Activated naive CD4-positive, alpha-beta T cell treated with anti-CD3 and anti-CD28 coated beads for 36 hours (primary cell): ENCODE measurements around the gene RXRB. TPM values are rescaled to one million over a fixed set of nuclear protein-coding genes. Genes with fewer than 3 reads are reported as not detected.

Experiments
- CTCF ChIA-PET: fragments of 350-600 bp; sonication (Branson Sonifier 250); formaldehyde crosslinking; loops from one replicate; lab custom pipeline; 2021; ENCODE audit warnings: antibody characterized with exemption; lab: Charles Lee
- DNase-seq: peaks from one replicate; pipeline ENCODE4 v3.0.0-alpha.2; 2020
- H3K27ac Mint-ChIP-seq: one replicate; pipeline ENCODE4 v1.8.0; 2021; ENCODE audit warnings: mild to moderate bottlenecking, mixed read lengths
- H3K27me3 Mint-ChIP-seq: one replicate; pipeline ENCODE4 v1.8.0; 2021; ENCODE audit warnings: low read depth, mixed read lengths
- H3K36me3 Mint-ChIP-seq: one replicate; pipeline ENCODE4 v1.8.0; 2021; ENCODE audit warnings: low read depth, mixed read lengths
- H3K4me1 Mint-ChIP-seq: one replicate; pipeline ENCODE4 v1.8.0; 2021; ENCODE audit warnings: low read depth, mixed read lengths
- H3K4me3 Mint-ChIP-seq: one replicate; pipeline ENCODE4 v1.8.0; 2021; ENCODE audit warnings: mild to moderate bottlenecking, moderate library complexity, mixed read lengths
- H3K9me3 Mint-ChIP-seq: one replicate; pipeline ENCODE4 v1.8.0; 2021; ENCODE audit warnings: mixed read lengths
- intact Hi-C: fragments of 100-400 bp; cut with micrococcal nuclease; formaldehyde crosslinking; loops from one replicate; pipeline ENCODE4 v1.15.1; 2023
- total RNA-seq, 2 experiments: library from RNA; stranded (reverse); gene quantifications; one replicate each; pipeline ENCODE4 v1.2.3, GENCODE V29; 2021

Gene RXRB
- total RNA-seq, 2 experiments from 2014 or later, result 50.4 to 50.6 TPM

GRCh38 chr6:33192671-33193602 lies 7.5 kb downstream of the RXRB start:
- Mint-ChIP-seq H3K4me1 (peaks cover 25% of the 10 kb centered on the region), H3K9me3 (no peaks in the 10 kb centered on the region), H3K36me3 (peaks cover 20% of the 10 kb centered on the region), H3K27me3 (peaks cover 9% of the 10 kb centered on the region), H3K27ac (no peak overlapping the region), H3K4me3 (peak overlapping the region; percentile 61)
- intact Hi-C loops, result loop anchor here (10.0 kb wide), 1 partner anchor 1052 kb away; the partner anchor contains the start of gene SMIM29
- DNase-seq, result peak; percentile 41
- CTCF ChIA-PET, result interaction anchor here (0.8 to 0.9 kb wide), 2 partner anchors 53 to 74 kb away, joined by 3 to 4 read pairs; no protein-coding TSS in a partner anchor

- H3K4me1 Mint-ChIP-seq, result peaks cover 17% of the 10 kb centered on the region
- no peaks in the 10 kb centered on the region for H3K9me3 Mint-ChIP-seq
- no peak within 1 kb of the TSS for H3K27ac Mint-ChIP-seq
- CTCF ChIA-PET, result no interaction called here
- peaks cover 20% of the 10 kb centered on the region for H3K36me3 Mint-ChIP-seq
- no peak for DNase-seq
- H3K4me3 Mint-ChIP-seq, result peak within 1 kb of the TSS; percentile 61
- H3K27me3 Mint-ChIP-seq, result peaks cover 9% of the 10 kb centered on the region
- intact Hi-C loops, result loop anchor here (10.0 kb wide), 1 partner anchor 1053 kb away; the partner anchor contains the start of gene SMIM29
Observed at GRCh38 chr6:33192105-33192646, 8.3 kb downstream of the RXRB start, which contains the start of gene COL11A2. COL11A2 (minus strand) TSS chr6:33192467; CDS start chr6:33192240, 227 bp downstream.

GRCh38 chr6:33191383-33192104 lies 8.9 kb downstream of the RXRB start:
- no peak overlapping the region for H3K4me3 Mint-ChIP-seq
- H3K4me1 Mint-ChIP-seq, result peaks cover 16% of the 10 kb centered on the region
- DNase-seq, result no peak
- intact Hi-C loops, result loop anchor here (10.0 kb wide), 1 partner anchor 1053 kb away; the partner anchor contains the start of gene SMIM29
- CTCF ChIA-PET, result no interaction called here
- H3K36me3 Mint-ChIP-seq, result peaks cover 19% of the 10 kb centered on the region
- peaks cover 9% of the 10 kb centered on the region for H3K27me3 Mint-ChIP-seq
- H3K9me3 Mint-ChIP-seq, result no peaks in the 10 kb centered on the region
- no peak overlapping the region for H3K27ac Mint-ChIP-seq

GRCh38 chr6:33190504-33191107 lies 9.9 kb downstream of the RXRB start:
- Mint-ChIP-seq H3K4me3 (no peak overlapping the region), H3K36me3 (peaks cover 12% of the 10 kb centered on the region), H3K4me1 (peaks cover 16% of the 10 kb centered on the region), H3K27me3 (peaks cover 9% of the 10 kb centered on the region), H3K9me3 (no peaks in the 10 kb centered on the region), H3K27ac (no peak overlapping the region)
- DNase-seq, result no peak
- CTCF ChIA-PET, result interaction anchor here (0.7 to 1.0 kb wide), 2 partner anchors 37 to 43 kb away, joined by 3 to 4 read pairs; no protein-coding TSS in a partner anchor
- intact Hi-C loops, result loop anchor here (10.0 kb wide), 1 partner anchor 1054 kb away; the partner anchor contains the start of gene SMIM29

- no peak for DNase-seq
- CTCF ChIA-PET, result interaction anchor here (0.7 to 1.5 kb wide), 4 partner anchors 8 to 60 kb away, joined by 3 to 4 read pairs (median 4); no protein-coding TSS in a partner anchor
- no peak overlapping the region for H3K4me3 Mint-ChIP-seq
- H3K4me1 Mint-ChIP-seq, result peaks cover 16% of the 10 kb centered on the region
- intact Hi-C loops, result loop anchor here (10.0 kb wide), 1 partner anchor 1055 kb away; the partner anchor contains the start of gene SMIM29
- peaks cover 9% of the 10 kb centered on the region for H3K27me3 Mint-ChIP-seq
- H3K36me3 Mint-ChIP-seq, result peaks cover 5% of the 10 kb centered on the region
- H3K9me3 Mint-ChIP-seq, result no peaks in the 10 kb centered on the region
- no peak overlapping the region for H3K27ac Mint-ChIP-seq
Observed at GRCh38 chr6:33189625-33190448, 10.6 kb downstream of the RXRB start.

- no peak for DNase-seq
- Mint-ChIP-seq H3K27me3 (peaks cover 9% of the 10 kb centered on the region), H3K36me3 (peaks cover 4% of the 10 kb centered on the region), H3K27ac (no peak overlapping the region), H3K9me3 (no peaks in the 10 kb centered on the region), H3K4me1 (peaks cover 20% of the 10 kb centered on the region), H3K4me3 (no peak overlapping the region)
- intact Hi-C loops, result no loop called here
- CTCF ChIA-PET, result interaction anchor here (0.8 to 1.5 kb wide), 2 partner anchors 9 to 61 kb away, joined by 3 to 4 read pairs; no protein-coding TSS in a partner anchor
Observed at GRCh38 chr6:33189164-33189563, 11.3 kb downstream of the RXRB start.

- peaks cover 10% of the 10 kb centered on the region for H3K36me3 Mint-ChIP-seq
- DNase-seq, result no peak
- no peak overlapping the region for H3K4me3 Mint-ChIP-seq
- peaks cover 9% of the 10 kb centered on the region for H3K27me3 Mint-ChIP-seq
- H3K9me3 Mint-ChIP-seq, result peaks cover 11% of the 10 kb centered on the region
- H3K27ac Mint-ChIP-seq, result no peak overlapping the region
- peaks cover 24% of the 10 kb centered on the region for H3K4me1 Mint-ChIP-seq
- intact Hi-C loops, result no loop called here
- CTCF ChIA-PET, result no interaction called here
Observed at GRCh38 chr6:33187809-33188208, 12.7 kb downstream of the RXRB start.

GRCh38 chr6:33185654-33186187 lies 14.7 kb downstream of the RXRB start:
- H3K27me3 Mint-ChIP-seq, result peaks cover 1% of the 10 kb centered on the region
- CTCF ChIA-PET, result no interaction called here
- peaks cover 13% of the 10 kb centered on the region for H3K9me3 Mint-ChIP-seq

GRCh38 chr6:33185190-33185589 lies 15.3 kb downstream of the RXRB start:
- Mint-ChIP-seq H3K27me3 (no peaks in the 10 kb centered on the region), H3K27ac (no peak overlapping the region), H3K4me1 (peaks cover 21% of the 10 kb centered on the region)

More at GRCh38 chr6:33185654-33186187, 14.7 kb downstream of the RXRB start:
- intact Hi-C loops, result no loop called here
- Mint-ChIP-seq H3K4me3 (no peak overlapping the region), H3K4me1 (peaks cover 21% of the 10 kb centered on the region), H3K36me3 (peaks cover 13% of the 10 kb centered on the region), H3K27ac (no peak overlapping the region)
- no peak for DNase-seq

GRCh38 chr6:33183071-33183683 lies 17.3 kb downstream of the RXRB start:
- no peak for DNase-seq
- CTCF ChIA-PET, result interaction anchor here (0.6 to 1.7 kb wide), 9 partner anchors 12 to 198 kb away, joined by 3 to 8 read pairs (median 4); partner anchors contain the start of gene RING1
- peaks cover 13% of the 10 kb centered on the region for H3K36me3 Mint-ChIP-seq
- no peak overlapping the region for H3K4me3 Mint-ChIP-seq
- peak overlapping the region; percentile 87 for H3K27ac Mint-ChIP-seq
- H3K4me1 Mint-ChIP-seq, result peaks cover 21% of the 10 kb centered on the region
- peaks cover 13% of the 10 kb centered on the region for H3K9me3 Mint-ChIP-seq
- no peaks in the 10 kb centered on the region for H3K27me3 Mint-ChIP-seq
- intact Hi-C loops, result no loop called here

More at GRCh38 chr6:33185190-33185589, 15.3 kb downstream of the RXRB start:
- CTCF ChIA-PET, result no interaction called here
- H3K9me3 Mint-ChIP-seq, result peaks cover 13% of the 10 kb centered on the region
- peaks cover 13% of the 10 kb centered on the region for H3K36me3 Mint-ChIP-seq
- DNase-seq, result no peak
- intact Hi-C loops, result no loop called here
- H3K4me3 Mint-ChIP-seq, result no peak overlapping the region
